ENCODE results near the gene ZNF397. TPM values are rescaled to one million over a fixed set of nuclear protein-coding genes. Genes with fewer than 3 reads are reported as not detected.

Gene ZNF397
- total RNA-seq, 1 experiment from 2014 or later = 35.3 TPM

DNA sequence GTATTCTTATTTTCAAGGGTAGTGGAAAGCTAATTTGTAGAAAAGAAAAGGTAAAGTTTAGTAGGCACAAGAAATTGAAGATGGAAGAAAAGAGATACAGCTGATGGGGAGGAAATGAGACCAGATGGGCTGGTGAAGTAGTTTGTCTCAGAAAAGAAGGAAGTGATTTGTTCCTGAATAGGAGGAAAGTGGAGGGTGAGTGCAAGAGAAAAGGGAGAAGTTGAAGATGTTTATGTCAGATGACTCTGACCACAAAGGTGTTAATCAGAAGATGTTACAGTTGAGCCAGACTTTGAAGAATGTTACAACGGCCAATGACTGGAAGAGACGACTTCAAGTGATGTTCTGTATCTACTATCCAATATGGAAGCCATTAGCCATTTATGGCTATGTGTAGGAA is 28.0 kb downstream of the ZNF397 start:
- Mint-ChIP-seq H3K9me3 (peaks cover 25 to 33% of the 10 kb centered on the region in 2 experiments), H3K27me3 (ENCODE audit: low read depth) (no peaks in the 10 kb centered on the region; the same call in 1 of the 2 replicates), H3K36me3 (ENCODE audit: insufficient read depth in 1 of 3, low read depth in 3 of 3) (peaks cover 21 to 37% (median 25%) of the 10 kb centered on the region in 3 experiments), H3K4me1 (peaks cover 7% of the 10 kb centered on the region in 2 experiments), H3K27ac (no peak overlapping the region), H3K4me3 (no peak overlapping the region)
- Histone ChIP-seq H4K20me1 (ENCODE audit: control insufficient read depth, insufficient read depth, insufficient read length) (no peaks in the 10 kb centered on the region), H3K27me3 (ENCODE audit: insufficient read depth, low read length) (no peaks in the 10 kb centered on the region), H3K4me1 (ENCODE audit: insufficient read depth, low read length) (peaks cover 2% of the 10 kb centered on the region; the same call in 1 of the 2 replicates), H4K91ac (ENCODE audit: insufficient read length, low read depth, low read length) (no peak overlapping the region), H4K5ac (ENCODE audit: insufficient read length, low read depth, low read length) (no peak overlapping the region), H2BK120ac (ENCODE audit: low read depth, low read length, poor library complexity, severe bottlenecking) (no peak overlapping the region), H3K79me1 (ENCODE audit: insufficient read depth, low read depth, low read length, poor library complexity, severe bottlenecking) (no peaks in the 10 kb centered on the region), H3K79me2 (ENCODE audit: insufficient read depth, low read length) (no peaks in the 10 kb centered on the region), H3K9me3 (ENCODE audit: control insufficient read depth, low read depth, low read length) (no peaks in the 10 kb centered on the region), H2AK5ac (ENCODE audit: insufficient read length, low read length) (no peak overlapping the region), H4K8ac (replicated peaks; ENCODE audit: insufficient read length, low read depth, low read length) (no peak overlapping the region), H3K18ac (ENCODE audit: insufficient read length, low read depth, low read length) (no peak overlapping the region), H3K14ac (ENCODE audit: insufficient read depth, low read length) (no peak overlapping the region), H2BK12ac (ENCODE audit: insufficient read length, low read depth, low read length) (no peak overlapping the region), H3K27ac (ENCODE audit: insufficient read length, low read depth, low read length) (no peak overlapping the region), H2BK20ac (ENCODE audit: low read depth, low read length, poor library complexity, severe bottlenecking) (no peak overlapping the region), H2AFZ (ENCODE audit: low read length) (no peak overlapping the region), H3K56ac (ENCODE audit: insufficient read length, low read depth, low read length) (no peak overlapping the region), H3K4ac (ENCODE audit: low read depth, low read length) (no peak overlapping the region), H2BK5ac (ENCODE audit: insufficient read length, low read length) (no peak overlapping the region), H3K9ac (ENCODE audit: extremely low read depth, insufficient read length, low read length) (no peak overlapping the region), H3K23me2 (ENCODE audit: insufficient read length, low read depth, low read length, poor library complexity, severe bottlenecking) (peaks cover 2% of the 10 kb centered on the region), H3K23ac (ENCODE audit: insufficient read length, low read depth, low read length) (no peak overlapping the region), H2BK15ac (ENCODE audit: low read depth, low read length) (no peak overlapping the region), H3K4me2 (ENCODE audit: insufficient read depth, insufficient read length, low read length) (no peak overlapping the region), H3T11ph (ENCODE audit: low read length) (no peak overlapping the region)
- DNase-seq = no peak
- no CpG with 5 or more reads among the region's 2 CpGs for WGBS (ENCODE audit: extremely low coverage, insufficient read length, low lambda C conversion rate)
- TF ChIP-seq, protein P1, sequence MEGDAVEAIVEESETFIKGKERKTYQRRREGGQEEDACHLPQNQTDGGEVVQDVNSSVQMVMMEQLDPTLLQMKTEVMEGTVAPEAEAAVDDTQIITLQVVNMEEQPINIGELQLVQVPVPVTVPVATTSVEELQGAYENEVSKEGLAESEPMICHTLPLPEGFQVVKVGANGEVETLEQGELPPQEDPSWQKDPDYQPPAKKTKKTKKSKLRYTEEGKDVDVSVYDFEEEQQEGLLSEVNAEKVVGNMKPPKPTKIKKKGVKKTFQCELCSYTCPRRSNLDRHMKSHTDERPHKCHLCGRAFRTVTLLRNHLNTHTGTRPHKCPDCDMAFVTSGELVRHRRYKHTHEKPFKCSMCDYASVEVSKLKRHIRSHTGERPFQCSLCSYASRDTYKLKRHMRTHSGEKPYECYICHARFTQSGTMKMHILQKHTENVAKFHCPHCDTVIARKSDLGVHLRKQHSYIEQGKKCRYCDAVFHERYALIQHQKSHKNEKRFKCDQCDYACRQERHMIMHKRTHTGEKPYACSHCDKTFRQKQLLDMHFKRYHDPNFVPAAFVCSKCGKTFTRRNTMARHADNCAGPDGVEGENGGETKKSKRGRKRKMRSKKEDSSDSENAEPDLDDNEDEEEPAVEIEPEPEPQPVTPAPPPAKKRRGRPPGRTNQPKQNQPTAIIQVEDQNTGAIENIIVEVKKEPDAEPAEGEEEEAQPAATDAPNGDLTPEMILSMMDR (conservative IDR thresholded peaks at IDR 0.05) = no peak

Data from H9 (cell line).